GM19324 (cell line): ENCODE data around the gene SIX1.

ENCODE experiments used
- ATAC-seq: cut with Tn5 transposase; IDR thresholded peaks from one replicate; pipeline ENCODE4 v1.9.1; 2021; ENCODE audit warnings: mild to moderate bottlenecking, moderate library complexity; ENCODE audit not compliant: unreplicated experiment, low FRiP score

The SIX1 gene

DNA sequence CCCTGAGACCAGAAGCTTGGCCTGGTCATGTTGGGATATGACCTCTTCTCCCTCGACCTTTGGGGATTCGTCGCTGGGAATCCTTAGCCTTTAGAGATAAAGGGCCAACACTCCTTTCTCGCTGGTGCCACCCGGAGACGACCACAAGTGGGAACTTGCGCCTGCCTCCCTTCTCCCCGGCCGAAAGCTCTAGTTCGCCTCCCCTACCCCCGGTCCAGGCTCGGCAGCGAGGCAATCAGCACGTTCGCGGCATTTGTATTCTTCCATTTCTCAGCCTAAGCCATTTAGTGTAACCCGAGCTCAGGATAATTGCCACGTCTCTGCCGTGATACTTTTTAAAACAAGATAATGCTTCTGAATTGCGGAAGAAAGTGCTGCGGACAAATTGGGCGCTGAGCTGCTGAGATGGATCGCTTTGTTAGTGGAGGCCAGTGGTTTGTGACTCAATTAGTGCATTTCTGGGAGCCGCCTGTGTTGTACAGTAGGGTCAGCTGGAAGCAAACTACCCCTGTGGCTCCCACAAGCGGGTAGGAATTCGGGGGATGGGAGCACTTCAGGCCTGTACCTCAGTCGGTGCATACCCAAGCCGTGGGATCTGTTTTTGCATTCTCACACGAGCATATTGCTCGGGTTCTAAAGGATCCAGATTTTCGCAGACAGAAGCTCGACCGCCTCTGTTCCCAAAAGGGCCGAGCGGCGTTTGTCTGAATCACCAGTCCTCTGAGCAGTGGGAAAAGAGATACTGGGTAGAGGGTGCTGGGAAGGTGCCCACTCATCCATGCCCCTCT, 6.8 kb upstream of the SIX1 start:
- no peak for ATAC-seq

DNA sequence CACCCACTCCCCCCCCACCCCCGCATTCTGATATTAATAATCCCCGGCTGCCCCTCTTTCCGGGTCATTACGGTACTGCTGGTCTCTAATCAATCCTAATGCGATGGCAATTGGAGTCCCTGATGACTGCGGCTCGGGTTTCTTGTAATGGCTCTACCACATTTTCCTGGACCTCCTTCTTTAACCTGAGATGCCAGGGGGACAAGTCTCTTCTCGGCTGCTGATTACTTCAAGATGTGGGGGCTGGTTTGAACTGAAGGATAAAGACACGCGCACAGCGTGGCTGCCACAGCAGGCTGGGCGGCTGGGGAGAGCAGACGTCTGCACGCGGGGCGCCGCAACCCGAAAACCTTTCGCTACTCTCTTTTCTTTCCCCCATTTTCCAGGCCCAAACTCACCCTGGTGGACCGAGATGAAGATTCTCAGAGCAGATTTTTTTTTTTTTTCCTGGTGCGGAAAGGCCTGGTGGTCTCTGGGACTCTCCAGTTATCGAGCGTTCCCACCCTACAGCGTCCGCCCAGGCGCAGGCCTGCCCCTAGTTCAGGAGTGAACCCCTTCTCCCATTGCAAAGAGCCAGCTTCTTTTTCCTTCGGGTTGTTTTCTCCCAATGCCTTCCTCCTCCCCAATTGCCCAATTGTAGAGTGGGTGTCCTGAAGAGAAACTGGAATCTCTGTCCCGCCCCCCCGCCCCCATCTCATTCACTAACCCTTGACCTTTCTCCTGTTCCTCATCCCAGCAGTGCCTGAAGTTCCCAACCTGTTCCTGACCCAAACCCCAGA, 6.0 kb upstream of the SIX1 start:
- ATAC-seq, result no peak

DNA sequence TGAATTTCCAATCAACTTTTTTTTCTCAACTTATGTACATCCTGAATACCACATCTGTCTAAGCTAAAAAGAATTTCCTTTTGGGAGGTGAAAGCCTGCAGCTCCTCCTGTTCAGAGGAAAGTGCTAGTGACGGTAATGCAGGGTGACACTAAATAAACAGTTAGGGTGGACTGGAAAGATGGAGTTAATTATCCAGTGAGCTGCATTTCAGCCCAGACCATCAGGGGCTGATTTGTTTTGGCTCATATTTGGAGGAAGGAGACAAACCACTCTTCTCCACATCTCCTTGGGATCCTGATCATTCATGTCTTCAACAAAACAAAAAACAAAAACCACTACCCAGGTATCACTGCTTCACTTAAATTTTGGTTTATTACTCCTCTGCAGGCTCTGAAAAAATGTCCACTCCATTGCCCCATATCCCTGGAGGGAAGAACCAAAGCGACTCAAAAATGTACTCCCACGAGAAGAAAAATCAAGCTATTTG, 5.1 kb upstream of the SIX1 start:
- ATAC-seq, result no peak

DNA sequence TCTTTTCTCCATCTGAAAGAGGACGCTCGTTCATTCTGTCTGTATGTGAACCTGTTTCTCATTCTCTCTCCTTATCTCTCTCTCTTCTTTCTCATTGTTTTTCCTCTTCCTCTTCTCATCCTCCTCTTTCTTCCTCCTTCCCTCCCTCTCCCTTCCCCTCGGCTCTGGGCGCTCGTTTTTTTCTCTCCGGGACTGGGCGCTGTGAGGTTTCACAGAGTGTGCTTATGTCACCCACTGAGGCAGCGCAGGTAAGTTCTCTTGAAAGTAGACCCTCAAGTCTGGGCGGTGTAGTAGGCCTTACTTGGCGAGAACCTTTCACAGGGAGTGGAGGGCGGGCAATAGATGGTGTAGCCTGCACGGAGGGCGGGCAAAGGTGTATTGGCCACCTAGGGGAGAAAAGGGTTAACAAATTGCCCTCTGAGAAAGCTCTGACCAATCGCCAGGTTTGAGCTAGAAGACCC, 4.5 kb upstream of the SIX1 start:
- ATAC-seq, result no peak

DNA sequence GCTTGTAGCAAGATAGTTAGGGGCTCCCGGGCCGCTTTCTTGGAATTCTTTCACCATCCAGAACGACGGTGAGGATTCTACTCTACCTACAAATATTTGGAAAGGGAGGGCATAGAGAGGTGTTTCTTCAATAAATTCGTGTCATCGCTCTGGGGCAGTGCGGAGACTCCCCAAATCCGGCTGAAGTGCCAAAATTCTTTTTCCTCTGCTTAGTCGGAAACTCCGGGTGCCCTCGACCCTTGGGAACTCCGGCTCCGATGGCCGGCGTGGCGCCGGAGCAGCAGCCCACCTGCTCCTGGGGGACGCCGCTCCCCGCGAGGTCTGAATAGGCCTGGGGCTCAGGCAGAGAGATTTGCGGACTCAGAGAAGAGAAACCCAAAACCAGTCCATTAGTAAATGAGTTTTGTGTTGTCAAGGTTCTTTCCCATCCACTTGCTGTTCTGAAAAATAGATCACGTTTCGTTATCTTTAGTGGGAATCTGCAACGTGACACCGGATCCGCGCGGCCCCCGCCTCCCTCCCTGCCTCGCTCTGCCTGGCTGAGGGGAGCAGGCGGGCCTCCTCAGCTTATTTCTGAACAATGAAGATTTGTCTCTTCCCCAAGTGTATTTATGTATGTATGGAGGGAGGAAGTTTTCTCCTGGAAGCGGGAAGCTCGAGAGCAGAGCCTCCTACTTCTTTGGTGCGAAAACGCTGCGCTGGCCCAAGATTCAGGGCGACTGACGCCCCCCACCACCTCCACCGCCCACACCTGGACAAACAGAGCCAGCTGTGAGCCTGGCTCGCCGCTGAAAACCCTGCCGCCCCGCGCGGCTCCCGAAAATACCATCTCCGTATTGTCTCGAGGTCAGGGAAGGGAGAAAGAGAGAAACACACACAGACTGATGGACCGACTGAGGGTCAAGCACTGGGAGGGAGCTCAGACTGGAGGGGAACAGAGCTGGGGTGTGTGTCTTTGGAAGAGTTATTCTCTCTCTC, 3.7 kb upstream of the SIX1 start:
- ATAC-seq, result no peak

DNA sequence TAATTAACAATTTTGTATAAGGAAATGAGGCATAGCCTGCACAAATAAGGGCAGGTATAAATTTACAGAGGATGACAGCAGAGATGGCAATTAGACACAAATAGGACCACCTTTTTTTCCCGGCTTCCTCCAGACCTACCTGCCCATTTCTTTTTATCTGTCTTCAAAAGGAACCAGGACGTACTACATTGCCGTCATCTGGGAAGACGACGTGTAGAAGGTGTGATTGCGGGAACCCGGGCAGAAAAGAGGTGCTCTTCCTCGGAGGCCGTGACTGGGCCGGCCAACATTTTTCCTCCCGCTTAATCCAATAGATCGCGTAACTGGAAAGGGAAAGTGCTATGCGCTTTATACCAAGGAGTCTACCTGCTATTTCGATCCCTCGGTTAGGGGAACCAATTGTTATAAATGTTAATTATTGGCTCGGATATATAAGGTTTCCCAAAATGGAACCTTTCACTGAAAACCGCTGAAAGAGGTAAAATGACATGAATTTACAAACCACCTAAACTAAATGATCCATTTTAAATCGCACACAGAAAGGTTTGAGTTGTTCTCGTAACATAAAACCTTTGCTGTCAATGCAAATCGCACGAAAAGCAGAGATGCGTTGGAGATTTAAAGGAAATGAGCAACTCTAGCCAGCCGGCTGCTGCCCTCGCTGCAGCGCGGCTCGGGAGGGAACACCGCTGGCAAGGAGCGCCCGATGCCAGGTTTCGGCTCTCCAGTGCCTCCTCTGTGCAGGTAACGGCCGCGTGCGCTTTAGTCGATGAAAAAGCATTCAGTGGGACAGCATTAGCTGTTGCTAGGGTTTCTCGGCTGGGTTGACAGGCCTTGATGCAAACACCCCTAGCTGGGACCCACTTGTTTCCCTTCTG, 2.8 kb upstream of the SIX1 start:
- ATAC-seq, result no peak

DNA sequence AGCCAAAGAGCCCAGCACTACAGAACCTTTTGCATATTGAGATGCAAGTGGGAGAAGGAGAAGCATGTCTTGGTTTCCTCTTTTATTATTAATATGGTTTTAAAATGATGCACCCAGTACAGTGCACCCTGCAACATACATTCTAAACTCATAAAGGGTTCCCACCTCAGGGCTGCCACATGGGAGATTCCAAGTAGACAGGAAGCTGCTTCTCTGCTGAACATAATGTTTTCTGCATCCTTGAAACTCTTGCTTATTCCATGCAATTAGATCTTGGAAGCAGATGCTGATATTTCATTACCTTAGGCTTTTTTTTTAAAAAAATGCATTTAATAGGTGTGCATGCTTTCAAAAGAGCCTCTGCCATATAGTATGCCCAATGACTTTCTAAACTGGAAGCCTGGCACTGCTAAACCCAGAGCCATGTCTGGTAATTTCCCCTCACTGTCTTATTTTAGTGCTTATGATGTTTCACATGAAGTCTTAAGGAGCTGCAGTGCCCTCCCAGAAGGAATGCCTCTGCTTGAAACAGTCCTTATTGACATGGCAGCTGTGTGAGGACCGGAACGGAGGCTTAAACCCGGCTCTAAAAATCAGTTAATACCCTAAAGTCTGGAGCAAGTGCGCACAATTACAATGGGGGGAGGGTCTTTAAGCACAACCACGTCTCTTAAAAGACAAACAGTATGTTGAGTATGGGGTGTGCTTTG, 2.0 kb upstream of the SIX1 start:
- ATAC-seq, result no peak

DNA sequence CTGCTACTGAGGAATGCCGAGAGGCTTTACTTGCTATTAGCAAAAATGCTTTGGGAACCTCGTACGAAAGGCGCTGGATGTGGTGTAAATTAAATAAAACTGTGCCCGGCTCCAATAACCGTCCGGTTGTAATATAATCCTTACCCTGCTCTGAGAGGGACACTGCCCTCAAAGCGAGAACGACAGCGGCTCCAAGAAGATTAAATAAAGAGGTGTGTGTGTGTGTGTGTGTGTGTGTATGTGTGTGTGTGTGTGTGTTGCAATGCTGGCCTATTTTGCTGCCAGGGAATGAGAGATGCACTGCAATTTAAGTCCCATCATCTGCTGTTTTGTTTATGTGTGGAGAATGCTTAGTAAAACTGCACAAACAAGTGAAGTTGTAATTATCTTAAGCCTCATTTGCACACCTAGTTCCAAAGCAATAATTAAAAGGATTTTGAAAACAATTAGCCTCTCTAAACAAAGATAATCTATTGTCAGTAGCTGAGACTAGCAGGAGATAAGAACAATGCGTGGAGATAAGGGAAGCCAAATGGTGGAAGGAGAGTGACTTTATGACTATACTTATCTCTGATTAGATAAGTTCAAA, 1.2 kb upstream of the SIX1 start:
- ATAC-seq, result no peak

DNA sequence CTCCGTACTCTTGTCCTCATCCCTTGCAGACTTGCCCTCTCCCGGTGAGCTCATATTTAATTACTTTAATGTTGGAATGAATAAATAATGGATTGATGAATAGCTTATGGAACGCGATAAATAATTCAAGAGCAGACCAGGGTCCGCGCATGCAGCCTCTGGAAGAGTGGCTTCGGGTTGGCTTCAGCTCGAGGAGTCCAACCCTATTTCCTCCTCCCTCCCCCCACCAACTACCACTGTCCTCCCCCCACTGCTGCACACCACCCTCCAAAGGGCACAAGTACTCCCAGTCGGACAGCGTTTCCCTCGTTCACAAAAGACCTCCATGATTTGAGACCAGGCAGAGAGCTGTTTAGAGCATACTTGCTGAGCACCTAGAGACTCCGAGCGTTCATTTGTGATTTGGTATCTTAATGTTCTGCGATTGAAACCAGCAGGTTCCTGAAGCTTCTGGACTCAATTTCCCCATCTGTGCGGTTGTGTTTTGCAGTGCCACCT, 647 bp upstream of the SIX1 start:
- no peak for ATAC-seq

DNA sequence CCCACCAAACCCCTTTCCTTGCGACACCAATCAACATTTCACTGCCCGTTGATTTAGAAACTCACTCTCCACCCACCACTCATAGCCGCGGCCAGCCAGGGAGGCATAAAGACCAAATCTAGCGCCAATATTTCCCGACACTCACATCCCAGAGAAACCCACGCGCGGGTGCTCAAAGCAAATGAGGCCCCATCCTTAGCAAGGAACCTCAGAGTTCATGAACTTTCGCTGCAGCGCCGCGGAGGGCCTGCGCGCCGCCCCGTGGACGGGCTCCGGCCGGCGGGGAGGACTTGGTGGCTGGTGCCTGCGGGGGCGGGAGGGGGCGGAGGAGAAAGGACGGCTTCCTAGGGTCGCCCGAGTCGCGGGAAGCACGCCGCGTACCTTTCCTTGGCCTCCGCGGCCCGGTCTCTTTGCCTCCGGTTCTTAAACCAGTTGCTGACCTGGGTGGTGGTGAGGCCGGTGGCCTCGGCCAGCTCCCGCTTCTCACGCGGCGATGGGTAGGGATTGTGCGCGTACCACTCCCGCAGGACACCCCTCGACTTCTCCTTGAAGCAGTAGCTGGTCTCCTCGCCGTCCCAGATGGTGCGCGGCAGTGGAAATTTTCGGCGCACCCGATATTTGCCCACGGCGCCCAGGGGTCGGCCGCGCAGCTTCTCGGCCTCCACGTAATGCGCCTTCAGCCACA, 886 bp downstream of the SIX1 start:
- no peak for ATAC-seq

DNA sequence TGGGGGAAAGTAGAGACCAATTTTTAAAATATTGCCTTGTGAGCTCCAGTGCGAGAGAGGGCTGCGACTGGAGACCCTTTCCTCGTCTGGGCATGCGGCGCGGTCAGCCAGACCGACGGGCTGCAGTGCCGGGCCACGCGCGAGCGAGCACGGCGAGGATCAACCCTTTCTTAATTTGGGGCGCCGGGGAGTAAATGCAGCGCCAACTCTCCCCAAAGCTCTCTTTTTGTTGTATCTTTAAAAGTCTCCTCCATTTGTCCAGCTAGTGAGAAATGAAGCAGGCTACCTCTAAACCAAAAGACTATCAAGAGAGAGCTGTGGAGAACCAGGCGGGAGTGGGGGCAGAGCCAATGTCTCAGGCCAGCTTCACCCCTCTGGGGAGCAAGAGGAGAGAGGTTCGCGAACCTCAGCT, 1.4 kb downstream of the SIX1 start:
- no peak for ATAC-seq

DNA sequence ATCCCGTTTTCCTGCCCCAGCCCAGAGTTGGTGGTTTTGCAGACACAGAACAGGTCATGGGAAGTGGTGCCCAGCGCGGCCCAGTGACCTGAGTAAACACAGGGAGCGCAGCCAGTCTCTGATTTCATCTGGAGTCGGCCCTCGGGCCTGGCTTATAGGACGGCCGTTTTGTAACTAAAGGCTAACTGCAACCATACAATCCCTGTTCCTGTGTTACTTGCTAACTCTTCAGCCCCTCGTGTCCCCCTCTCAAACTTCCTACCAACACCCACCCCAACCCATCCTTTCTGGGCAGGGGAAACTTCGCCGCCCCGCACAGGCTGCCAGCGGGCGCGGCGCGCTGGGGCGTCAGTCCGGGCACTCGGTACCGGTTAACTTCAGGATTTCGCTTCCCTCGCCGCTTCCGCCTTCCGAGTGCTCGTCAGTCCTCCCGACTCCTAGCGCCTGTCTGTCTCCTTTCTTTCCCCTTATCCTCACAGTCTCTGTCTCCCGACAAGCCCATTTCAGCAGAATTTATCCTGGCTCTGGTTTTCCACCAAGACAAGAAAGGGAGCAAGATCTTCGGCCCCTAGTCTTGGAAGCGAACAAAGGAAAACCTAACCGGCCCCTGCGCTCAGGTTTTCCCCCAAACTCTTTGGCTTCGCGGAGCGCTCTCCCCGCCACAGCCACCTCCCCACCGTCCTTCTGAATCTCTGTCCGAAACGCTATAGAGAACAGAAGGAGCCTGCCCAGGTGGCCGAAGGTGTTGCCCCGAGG, 2.0 kb downstream of the SIX1 start:
- no peak for ATAC-seq

DNA sequence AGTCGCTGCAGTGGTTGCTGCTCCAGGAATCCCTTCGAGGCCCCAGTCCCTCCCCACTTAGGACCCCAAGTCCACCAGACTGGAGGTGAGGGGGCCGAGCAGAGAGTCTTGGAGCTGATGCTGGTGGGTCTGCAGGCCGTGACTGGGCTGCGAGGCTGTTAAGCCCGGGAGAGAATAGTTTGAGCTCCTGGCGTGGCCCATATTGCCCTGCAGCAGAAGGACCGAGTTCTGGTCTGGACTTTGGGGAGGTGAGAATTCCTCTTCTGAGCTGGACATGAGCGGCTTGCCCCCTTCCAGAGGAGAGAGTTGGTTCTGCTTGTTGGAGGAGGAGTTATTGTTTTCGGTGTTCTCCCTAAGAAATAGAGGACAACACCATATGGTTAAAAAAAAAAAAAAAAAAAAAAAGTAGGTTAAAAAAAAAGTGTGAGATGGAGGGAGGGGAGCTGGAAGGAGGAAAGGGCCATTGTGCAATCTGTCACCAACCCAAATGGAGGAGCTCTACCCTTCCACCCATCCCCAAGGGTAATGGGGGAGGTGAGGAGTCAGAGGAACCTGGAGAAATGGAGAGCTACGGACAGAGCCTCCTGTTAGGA, 3.0 kb downstream of the SIX1 start:
- no peak for ATAC-seq

DNA sequence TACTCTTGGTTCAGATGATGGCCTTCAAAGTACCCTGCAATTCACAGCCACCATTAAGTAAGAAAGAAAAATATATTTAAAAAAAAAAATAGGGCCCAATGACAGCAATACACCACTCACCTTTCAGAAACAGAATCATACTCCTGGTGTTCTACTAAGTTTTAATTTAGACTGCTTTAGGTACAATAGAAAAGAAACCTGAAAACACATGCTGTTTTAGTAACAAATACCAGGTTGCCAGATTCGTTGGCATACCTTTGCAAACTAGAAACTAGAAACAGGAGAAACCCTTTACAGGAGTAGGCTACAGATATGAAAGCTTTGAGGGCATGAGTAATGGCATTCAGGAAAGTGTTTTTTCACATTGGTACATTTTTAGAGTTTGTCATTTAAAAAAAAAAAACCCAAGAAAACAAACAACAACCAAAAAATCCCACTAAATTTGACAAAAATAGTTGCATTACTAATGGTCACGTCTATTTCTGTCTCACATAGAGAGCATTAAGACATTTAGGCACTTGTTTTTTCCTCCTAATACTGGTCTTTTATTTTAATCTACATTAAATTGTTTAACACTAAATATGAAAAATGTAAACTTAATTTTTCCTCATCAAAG, 4.0 kb downstream of the SIX1 start:
- no peak for ATAC-seq

DNA sequence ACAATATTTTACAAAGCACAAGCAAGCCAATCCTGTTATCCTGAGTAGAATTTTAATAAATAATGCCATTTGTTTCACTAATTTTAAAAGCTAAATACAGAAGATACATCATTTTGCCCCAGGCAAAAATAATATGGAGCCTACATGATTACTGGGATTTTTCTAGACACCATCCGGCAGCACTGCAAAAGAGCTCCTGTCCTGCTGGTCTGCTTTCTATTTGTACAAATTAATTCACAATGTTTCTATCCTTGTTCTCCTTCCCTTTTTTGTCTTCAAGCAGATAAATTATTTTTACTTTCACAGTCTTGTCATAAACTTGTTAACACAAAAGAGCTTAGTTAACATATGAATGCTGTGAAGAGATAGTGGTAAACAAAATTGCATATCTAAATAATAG, 4.6 kb downstream of the SIX1 start:
- ATAC-seq, result no peak
